ENCODE measurements around the gene TPCN2. TPM values are rescaled to one million over a fixed set of nuclear protein-coding genes. Genes with fewer than 3 reads are reported as not detected.
A peak's percentile ranks its signal among the peaks of the same experiment; 100 is the strongest.

Gene TPCN2
- total RNA-seq, 1 donor from 2014 or later, result 9.5 TPM

DNA sequence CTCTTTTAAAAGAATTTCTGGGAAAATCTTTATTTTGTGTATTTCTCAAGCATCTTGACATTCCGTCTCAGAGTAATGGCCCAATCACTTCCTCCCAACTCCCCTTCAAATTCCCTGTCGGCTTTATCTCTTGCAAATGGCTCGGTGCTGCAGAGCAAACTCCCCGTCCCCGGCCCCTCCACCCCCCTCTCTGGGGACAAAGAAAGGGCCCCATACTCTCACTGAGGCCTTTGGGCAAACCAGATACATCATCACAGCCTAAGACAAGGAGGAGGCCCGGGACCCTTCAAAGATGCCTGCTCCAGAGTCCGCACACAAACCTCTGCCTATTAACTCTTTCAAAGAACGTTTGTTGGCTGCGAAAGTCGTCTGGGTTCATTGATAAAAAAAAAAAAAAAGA lies 103.1 kb downstream of the TPCN2 start:
- H3K4me2 ChIP-seq (ENCODE audit: low read length), result no peak overlapping the region

DNA sequence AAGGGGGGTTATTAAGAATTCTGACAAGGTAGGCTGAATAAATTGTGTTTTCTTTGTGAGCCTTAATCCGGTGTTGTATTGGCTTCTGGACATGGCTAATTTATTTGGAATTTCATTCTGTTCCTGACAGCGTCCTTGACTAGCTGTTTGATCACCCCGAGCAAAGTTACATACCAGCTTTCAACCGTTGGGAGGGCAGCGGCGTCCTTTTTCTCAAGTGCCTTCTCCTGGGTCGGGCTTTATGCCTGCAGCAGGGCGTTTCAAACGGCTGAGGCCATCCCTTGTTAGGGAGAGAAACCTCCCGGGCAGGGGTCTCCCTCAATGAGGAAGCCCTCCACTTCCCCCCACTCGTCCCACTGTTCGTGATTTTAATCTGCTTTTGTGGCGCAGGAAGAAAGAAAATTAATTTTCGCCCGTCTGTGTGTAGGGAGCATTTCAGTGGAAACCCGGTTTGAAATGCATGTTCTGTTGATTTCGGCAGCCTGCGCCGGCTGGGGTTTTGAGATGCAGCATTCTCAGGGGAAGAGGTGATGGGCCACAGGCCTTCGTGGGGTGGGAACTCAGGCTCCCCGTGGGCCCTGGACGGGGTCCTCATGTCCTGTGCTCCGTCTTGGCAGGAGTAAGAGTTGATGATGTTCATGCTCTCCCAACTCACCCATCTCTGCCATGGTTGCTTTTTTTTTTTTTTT lies 104.1 kb downstream of the TPCN2 start:
- no peaks in the 10 kb centered on the region for H3K27me3 ChIP-seq (ENCODE audit: insufficient read depth, low read length)
- H3K4me3 Mint-ChIP-seq (ENCODE audit: unreplicated experiment), result no peak overlapping the region
- peaks cover 21% of the 10 kb centered on the region for H3K27me3 Mint-ChIP-seq (ENCODE audit: low read depth, unreplicated experiment)
- FAIRE-seq (no peak), DNase-seq (ENCODE audit: low read depth) (no peak)
- H2AFZ ChIP-seq (ENCODE audit: low read depth, low read length), result peak overlapping the region; percentile 61
- no peak overlapping the region for H3K27ac ChIP-seq (ENCODE audit: low read depth, low read length)
- no peak overlapping the region for H3K4me3 ChIP-seq (ENCODE audit: insufficient read depth, low read depth, low read length)
- H3K9ac ChIP-seq (ENCODE audit: low read length), result peak overlapping the region; percentile 32
- TF ChIP-seq EZH2 (IDR thresholded peaks at IDR 0.05; ENCODE audit: insufficient read depth, low read length), result no peak
- TF ChIP-seq, protein P1, sequence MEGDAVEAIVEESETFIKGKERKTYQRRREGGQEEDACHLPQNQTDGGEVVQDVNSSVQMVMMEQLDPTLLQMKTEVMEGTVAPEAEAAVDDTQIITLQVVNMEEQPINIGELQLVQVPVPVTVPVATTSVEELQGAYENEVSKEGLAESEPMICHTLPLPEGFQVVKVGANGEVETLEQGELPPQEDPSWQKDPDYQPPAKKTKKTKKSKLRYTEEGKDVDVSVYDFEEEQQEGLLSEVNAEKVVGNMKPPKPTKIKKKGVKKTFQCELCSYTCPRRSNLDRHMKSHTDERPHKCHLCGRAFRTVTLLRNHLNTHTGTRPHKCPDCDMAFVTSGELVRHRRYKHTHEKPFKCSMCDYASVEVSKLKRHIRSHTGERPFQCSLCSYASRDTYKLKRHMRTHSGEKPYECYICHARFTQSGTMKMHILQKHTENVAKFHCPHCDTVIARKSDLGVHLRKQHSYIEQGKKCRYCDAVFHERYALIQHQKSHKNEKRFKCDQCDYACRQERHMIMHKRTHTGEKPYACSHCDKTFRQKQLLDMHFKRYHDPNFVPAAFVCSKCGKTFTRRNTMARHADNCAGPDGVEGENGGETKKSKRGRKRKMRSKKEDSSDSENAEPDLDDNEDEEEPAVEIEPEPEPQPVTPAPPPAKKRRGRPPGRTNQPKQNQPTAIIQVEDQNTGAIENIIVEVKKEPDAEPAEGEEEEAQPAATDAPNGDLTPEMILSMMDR (IDR thresholded peaks at IDR 0.05; ENCODE audit: insufficient read depth, low read depth, low read length), result no peak
- H3K79me2 ChIP-seq (ENCODE audit: insufficient read depth, low read length), result no peaks in the 10 kb centered on the region
- H3K4me1 Mint-ChIP-seq (ENCODE audit: low read depth, unreplicated experiment), result peaks cover 2% of the 10 kb centered on the region
- peaks cover 34% of the 10 kb centered on the region for H3K4me1 ChIP-seq (ENCODE audit: insufficient read depth, low read length)
- H4K20me1 ChIP-seq (ENCODE audit: insufficient read depth, low read length), result no peaks in the 10 kb centered on the region
- H3K9me3 Mint-ChIP-seq (ENCODE audit: unreplicated experiment), result peaks cover 14% of the 10 kb centered on the region
- peak overlapping the region; percentile 58 for H3K4me2 ChIP-seq (ENCODE audit: low read length)
- no peak overlapping the region for H3K27ac Mint-ChIP-seq (ENCODE audit: unreplicated experiment)
- peaks cover 4% of the 10 kb centered on the region for H3K9me3 ChIP-seq (ENCODE audit: insufficient read depth, low read depth, low read length)
- H3K36me3 ChIP-seq (ENCODE audit: insufficient read depth, low read length), result no peaks in the 10 kb centered on the region
- no peaks in the 10 kb centered on the region for H3K36me3 Mint-ChIP-seq (ENCODE audit: low read depth, unreplicated experiment)

More for the DNA sequence above, 103.1 kb downstream of the TPCN2 start:
- no peaks in the 10 kb centered on the region for H3K36me3 Mint-ChIP-seq (ENCODE audit: low read depth, unreplicated experiment)
- H3K4me3 Mint-ChIP-seq (ENCODE audit: unreplicated experiment), result no peak overlapping the region
- H3K9me3 Mint-ChIP-seq (ENCODE audit: unreplicated experiment), result peaks cover 14% of the 10 kb centered on the region
- no peak for TF ChIP-seq EZH2 (IDR thresholded peaks at IDR 0.05; ENCODE audit: insufficient read depth, low read length)
- TF ChIP-seq, protein P1 (IDR thresholded peaks at IDR 0.05; ENCODE audit: insufficient read depth, low read depth, low read length), result no peak
- no peak overlapping the region for H3K4me3 ChIP-seq (ENCODE audit: insufficient read depth, low read depth, low read length)
- H3K36me3 ChIP-seq (ENCODE audit: insufficient read depth, low read length), result no peaks in the 10 kb centered on the region
- FAIRE-seq (no peak), DNase-seq (ENCODE audit: low read depth) (no peak)
- peaks cover 21% of the 10 kb centered on the region for H3K27me3 Mint-ChIP-seq (ENCODE audit: low read depth, unreplicated experiment)
- H4K20me1 ChIP-seq (ENCODE audit: insufficient read depth, low read length), result no peaks in the 10 kb centered on the region
- no peaks in the 10 kb centered on the region for H3K79me2 ChIP-seq (ENCODE audit: insufficient read depth, low read length)
- peaks cover 24% of the 10 kb centered on the region for H3K4me1 ChIP-seq (ENCODE audit: insufficient read depth, low read length)
- H2AFZ ChIP-seq (ENCODE audit: low read depth, low read length), result no peak overlapping the region
- no peak overlapping the region for H3K27ac Mint-ChIP-seq (ENCODE audit: unreplicated experiment)
- no peaks in the 10 kb centered on the region for H3K27me3 ChIP-seq (ENCODE audit: insufficient read depth, low read length)
- H3K9ac ChIP-seq (ENCODE audit: low read length), result no peak overlapping the region
- peaks cover 4% of the 10 kb centered on the region for H3K9me3 ChIP-seq (ENCODE audit: insufficient read depth, low read depth, low read length)
- H3K27ac ChIP-seq (ENCODE audit: low read depth, low read length), result no peak overlapping the region
- peaks cover 2% of the 10 kb centered on the region for H3K4me1 Mint-ChIP-seq (ENCODE audit: low read depth, unreplicated experiment)

DNA sequence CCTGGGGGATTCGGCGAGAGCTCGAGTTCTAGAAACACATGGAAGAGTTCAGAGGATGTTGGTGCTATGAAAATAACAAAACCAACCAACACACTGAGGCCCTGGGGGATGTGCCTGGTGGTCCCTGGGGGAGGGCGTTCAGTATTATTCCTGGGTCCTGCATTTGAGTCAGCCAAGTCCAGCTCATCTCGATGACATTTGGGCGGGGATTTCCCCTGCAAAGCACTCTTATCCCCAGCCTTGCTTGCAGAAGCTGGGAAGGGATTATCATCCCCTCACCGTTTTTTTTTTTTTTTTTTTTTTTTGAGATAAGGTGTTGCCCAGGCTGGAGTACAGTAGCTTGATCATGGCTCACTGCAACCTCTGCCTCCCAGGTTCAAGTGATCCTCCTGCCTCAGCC lies 104.9 kb downstream of the TPCN2 start:
- H3K9me3 Mint-ChIP-seq (ENCODE audit: unreplicated experiment), result peaks cover 7% of the 10 kb centered on the region
- TF ChIP-seq, protein P1 (IDR thresholded peaks at IDR 0.05; ENCODE audit: insufficient read depth, low read depth, low read length), result no peak
- no peak for TF ChIP-seq EZH2 (IDR thresholded peaks at IDR 0.05; ENCODE audit: insufficient read depth, low read length)
- FAIRE-seq (no peak), DNase-seq (ENCODE audit: low read depth) (no peak)
- H3K27me3 Mint-ChIP-seq (ENCODE audit: low read depth, unreplicated experiment), result peaks cover 24% of the 10 kb centered on the region
- H3K36me3 ChIP-seq (ENCODE audit: insufficient read depth, low read length), result no peaks in the 10 kb centered on the region
- H3K9ac ChIP-seq (ENCODE audit: low read length), result peak overlapping the region; percentile 32
- no peaks in the 10 kb centered on the region for H3K36me3 Mint-ChIP-seq (ENCODE audit: low read depth, unreplicated experiment)
- H3K4me2 ChIP-seq (ENCODE audit: low read length), result peak overlapping the region; percentile 58
- no peaks in the 10 kb centered on the region for H3K27me3 ChIP-seq (ENCODE audit: insufficient read depth, low read length)
- H3K27ac Mint-ChIP-seq (ENCODE audit: unreplicated experiment), result no peak overlapping the region
- no peak overlapping the region for H3K27ac ChIP-seq (ENCODE audit: low read depth, low read length)
- H3K4me1 Mint-ChIP-seq (ENCODE audit: low read depth, unreplicated experiment), result peaks cover 2% of the 10 kb centered on the region
- no peaks in the 10 kb centered on the region for H4K20me1 ChIP-seq (ENCODE audit: insufficient read depth, low read length)
- H3K4me1 ChIP-seq (ENCODE audit: insufficient read depth, low read length), result peaks cover 34% of the 10 kb centered on the region
- H2AFZ ChIP-seq (ENCODE audit: low read depth, low read length), result no peak overlapping the region
- H3K9me3 ChIP-seq (ENCODE audit: insufficient read depth, low read depth, low read length), result peaks cover 4% of the 10 kb centered on the region
- H3K4me3 Mint-ChIP-seq (ENCODE audit: unreplicated experiment), result no peak overlapping the region
- H3K79me2 ChIP-seq (ENCODE audit: insufficient read depth, low read length), result no peaks in the 10 kb centered on the region
- no peak overlapping the region for H3K4me3 ChIP-seq (ENCODE audit: insufficient read depth, low read depth, low read length)
